HG03378 (cell line): ENCODE results near the gene ARHGAP29.
"Not testable (repeated sequence)": the region's sequence is repeated elsewhere in the genome, so short reads cannot be mapped to it uniquely, and the experiment has no call there.

ENCODE experiments used
- ATAC-seq: cut with Tn5 transposase; IDR thresholded peaks from one replicate; pipeline ENCODE4 v1.9.1; 2021; ENCODE audit warnings: mild to moderate bottlenecking, moderate library complexity; ENCODE audit not compliant: unreplicated experiment

The ARHGAP29 gene

DNA sequence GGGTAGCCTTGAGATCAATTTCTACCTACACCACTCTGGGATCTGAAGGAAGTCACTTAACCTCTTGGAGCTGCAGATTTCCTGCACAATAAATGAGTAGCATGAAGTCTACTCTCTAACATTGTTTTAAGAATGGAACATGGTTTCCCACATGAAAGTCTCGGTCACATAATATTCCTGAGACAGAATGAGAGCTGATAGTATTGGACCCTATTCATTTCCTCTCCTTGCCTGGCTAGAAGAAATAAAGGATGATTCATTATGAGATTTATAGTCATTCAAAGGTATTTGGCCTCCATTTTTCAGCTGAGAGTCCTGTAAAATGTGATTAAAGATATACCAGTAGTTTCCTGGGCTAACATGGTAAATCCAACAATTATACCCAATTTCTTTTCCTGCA is 56.7 kb downstream of the ARHGAP29 start:
- no peak for ATAC-seq

DNA sequence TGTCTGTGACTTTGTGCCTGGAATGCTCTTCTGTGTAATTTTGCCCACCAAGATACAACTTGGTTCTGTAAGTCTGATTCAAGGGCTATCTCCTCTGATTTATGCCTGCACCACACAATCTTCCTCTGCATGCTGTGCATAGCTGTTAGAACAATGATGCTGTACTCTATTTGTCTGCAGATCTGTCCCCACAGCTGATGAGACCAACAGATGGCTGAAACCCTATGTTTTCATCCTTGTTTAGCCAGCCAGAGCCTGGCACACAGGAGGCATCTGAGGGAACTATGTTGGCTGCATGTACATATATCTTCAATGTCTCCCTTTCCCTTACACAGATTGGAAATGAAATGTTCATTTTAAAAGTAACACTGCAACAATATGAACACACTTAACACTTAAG is 58.5 kb downstream of the ARHGAP29 start:
- ATAC-seq: no peak

DNA sequence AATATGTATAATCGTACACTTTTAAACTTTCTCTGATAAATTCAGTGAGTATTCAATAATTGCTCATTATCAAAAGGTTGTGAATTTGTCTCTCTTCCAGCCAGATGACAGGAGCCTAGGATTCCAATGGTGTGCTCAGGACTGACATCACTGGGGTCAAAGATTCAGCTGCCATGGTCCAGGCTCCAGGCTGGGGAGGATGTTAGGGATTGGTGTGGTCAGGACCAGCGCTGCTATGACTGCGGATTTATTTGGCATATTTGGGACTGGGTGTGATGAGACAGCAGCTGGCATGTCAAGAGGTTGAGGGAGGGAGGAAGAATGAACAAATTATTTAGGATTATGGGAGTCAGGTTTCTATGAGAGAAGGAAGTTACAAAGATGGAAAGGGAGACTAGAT is 68.3 kb downstream of the ARHGAP29 start:
- no peak for ATAC-seq

GRCh38 chr1:94165843-94166242 is 71.5 kb downstream of the ARHGAP29 start:
- no peak for ATAC-seq

GRCh38 chr1:94164885-94165284 is 72.5 kb downstream of the ARHGAP29 start:
- not testable (repeated sequence) for ATAC-seq

- not testable (repeated sequence) for ATAC-seq
Measured at GRCh38 chr1:94164121-94164520, 73.3 kb downstream of the ARHGAP29 start.

- ATAC-seq: not testable (repeated sequence)
Measured at GRCh38 chr1:94163249-94163648, 74.1 kb downstream of the ARHGAP29 start.

DNA sequence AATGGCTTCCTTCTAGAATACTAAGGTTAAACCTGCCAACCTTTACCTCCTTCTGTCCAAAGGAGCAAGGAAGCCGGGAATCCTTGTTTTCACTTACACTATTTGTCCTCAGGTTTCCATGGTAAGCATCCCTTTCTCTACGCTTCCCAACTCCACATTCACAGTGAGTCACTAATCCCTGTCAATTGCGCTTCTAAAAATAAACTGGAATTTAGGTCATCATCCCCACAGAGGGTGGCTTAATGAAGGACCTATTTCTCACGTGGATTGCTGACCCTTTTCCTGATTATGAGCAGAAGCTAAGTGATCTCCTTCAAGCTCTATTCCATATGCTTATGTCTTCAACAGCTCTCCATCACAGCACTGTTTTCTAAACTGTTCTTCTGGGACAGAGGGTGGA is 76.6 kb downstream of the ARHGAP29 start:
- no peak for ATAC-seq

- no peak for ATAC-seq
Measured at GRCh38 chr1:94156096-94156625, 81.2 kb downstream of the ARHGAP29 start.

DNA sequence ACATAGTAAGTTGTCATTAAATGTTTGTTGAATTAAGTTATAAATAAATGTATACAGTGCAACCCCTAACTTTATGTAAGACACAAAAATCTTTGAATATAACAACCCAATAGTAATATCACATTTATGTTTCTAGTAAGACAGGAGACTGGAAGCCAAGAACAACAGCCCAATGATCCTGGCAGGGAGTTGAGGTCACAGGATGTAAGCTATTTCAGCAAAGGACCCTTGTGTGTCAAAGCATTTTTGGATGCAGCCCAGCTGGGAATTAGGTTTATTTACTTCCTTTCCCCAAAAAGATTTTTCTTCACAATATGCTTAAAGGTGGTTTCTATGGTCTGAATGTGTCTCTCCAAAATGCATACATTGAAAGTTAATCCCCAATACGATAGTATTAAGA is 82.4 kb downstream of the ARHGAP29 start:
- ATAC-seq: no peak

DNA sequence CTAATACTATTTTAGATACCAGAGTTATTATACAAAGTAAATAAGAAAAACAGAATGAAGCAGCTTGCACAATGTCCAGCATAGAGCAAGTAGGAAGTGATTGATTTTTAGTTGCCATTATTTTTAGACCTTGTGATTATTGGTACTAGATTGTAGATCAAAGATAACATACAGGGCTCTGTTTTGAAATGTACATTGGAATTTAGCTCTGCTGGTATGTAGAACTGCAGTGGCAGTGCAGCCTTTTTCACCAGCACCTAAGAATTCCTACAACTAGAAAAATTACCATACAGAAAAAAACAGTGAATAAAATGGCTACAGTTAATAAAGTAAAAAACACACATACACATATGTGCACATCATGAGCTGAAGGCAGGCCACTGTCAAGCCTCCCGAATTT is 84.3 kb downstream of the ARHGAP29 start:
- ATAC-seq: no peak

GRCh38 chr1:94149166-94149565 is 88.2 kb downstream of the ARHGAP29 start:
- ATAC-seq: not testable (repeated sequence)

GRCh38 chr1:94146273-94146672 is 91.1 kb downstream of the ARHGAP29 start:
- no peak for ATAC-seq

GRCh38 chr1:94144836-94145235 is 92.5 kb downstream of the ARHGAP29 start:
- no peak for ATAC-seq

- no peak for ATAC-seq
Measured at GRCh38 chr1:94143809-94144176, 93.6 kb downstream of the ARHGAP29 start.

DNA sequence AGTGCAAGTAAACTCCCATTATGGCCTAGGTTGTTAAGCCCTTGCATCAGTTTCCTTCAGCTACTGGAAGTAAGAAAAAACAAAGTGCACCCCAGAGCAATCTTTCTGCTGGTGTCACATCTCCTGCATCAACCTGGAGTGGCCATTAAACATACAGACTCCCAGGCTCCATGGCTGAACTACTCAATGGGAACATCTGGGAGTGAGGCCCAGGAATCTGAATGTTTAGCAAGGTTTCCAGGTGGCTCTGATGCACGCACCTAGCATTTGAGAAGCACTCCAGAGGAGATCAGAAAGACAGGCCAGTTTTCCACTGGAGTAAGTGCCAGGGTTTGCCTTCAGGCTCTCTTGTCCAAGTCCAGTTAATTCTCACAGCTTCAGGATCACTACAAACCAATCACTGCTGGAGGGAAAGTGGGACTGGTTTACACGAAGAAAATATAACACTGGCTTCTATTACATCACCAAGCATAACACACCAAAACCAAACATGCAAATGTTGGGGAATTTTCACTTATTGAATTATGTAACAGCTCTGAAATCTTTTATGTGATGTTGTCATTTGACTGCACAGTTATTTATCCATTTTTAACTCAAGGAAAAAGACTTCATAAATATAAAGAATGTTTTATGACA is 94.1 kb downstream of the ARHGAP29 start:
- no peak for ATAC-seq

GRCh38 chr1:94142583-94142982 is 94.8 kb downstream of the ARHGAP29 start:
- no peak for ATAC-seq

GRCh38 chr1:94142022-94142421 is 95.4 kb downstream of the ARHGAP29 start:
- no peak for ATAC-seq

GRCh38 chr1:94132111-94132510 is 105.3 kb downstream of the ARHGAP29 start:
- ATAC-seq: no peak

- no peak for ATAC-seq
Measured at GRCh38 chr1:94130851-94131595, 106.4 kb downstream of the ARHGAP29 start.

- ATAC-seq: no peak
Measured at GRCh38 chr1:94126651-94127050, 110.7 kb downstream of the ARHGAP29 start.
